Transverse colon (tissue), 4 donors: ENCODE data around the gene TDRD3. TPM values are rescaled to one million over a fixed set of nuclear protein-coding genes. Genes with fewer than 3 reads are reported as not detected.
"Not testable (repeated sequence)": the region's sequence is repeated elsewhere in the genome, so short reads cannot be mapped to it uniquely, and the experiment has no call there.

Experiments used
- DNase-seq: peaks from one replicate; pipeline ENCODE4 v3.0.0-alpha.2; 2019
- H3K27ac ChIP-seq, 4 donors: fragments of 200-600 bp; sonication (generic); 2 replicates each; pipeline ENCODE4 v1.5.1; 2016 to 2018; ENCODE audit warnings: inconsistent platforms in 4 of 4
- H3K27me3 ChIP-seq: fragments of 200-600 bp; sonication (generic); 2 replicates; pipeline ENCODE4 v1.5.1; 2017; ENCODE audit warnings: inconsistent platforms
- H3K36me3 ChIP-seq, 4 donors: fragments of 200-600 bp; sonication (generic); 2 replicates each; pipeline ENCODE4 v1.5.1; 2017 to 2019; ENCODE audit warnings: inconsistent platforms in 4 of 4
- H3K4me1 ChIP-seq, 4 donors: fragments of 200-600 bp; sonication (generic); 2 replicates each; pipeline ENCODE4 v1.5.1; 2017 to 2020; ENCODE audit warnings: inconsistent platforms in 4 of 4
- H3K4me3 ChIP-seq, 4 donors: fragments of 200-600 bp; sonication (generic); 1 replicate in 1 of 4; 2 replicates in 3 of 4; pipeline versions ENCODE4 v1.5.1 to v1.6.1; 2017 to 2019; ENCODE audit warnings: inconsistent platforms in 4 of 4
- H3K9me3 ChIP-seq, 2 donors: fragments of 200-600 bp; sonication (generic); 2 replicates each; pipeline ENCODE4 v1.5.1; 2017 to 2019; ENCODE audit warnings: inconsistent platforms in 2 of 2
- CTCF ChIP-seq, 5 experiments: fragments of 200-600 bp in 3 of 5; fragments of 450-650 bp in 2 of 5; sonication (generic) in 3 of 5; IDR thresholded peaks; 1 replicate in 2 of 5; 2 replicates in 3 of 5; pipeline ENCODE4 v1.5.1; 2016 to 2017; ENCODE audit warnings: antibody characterized with exemption in 5 of 5, inconsistent platforms in 3 of 5, mild to moderate bottlenecking in 2 of 5, moderate library complexity in 1 of 5
- EP300 ChIP-seq: sonication (generic); formaldehyde crosslinking; IDR thresholded peaks from one replicate; pipeline ENCODE4 v1.6.1; 2017; ENCODE audit warnings: antibody characterized with exemption, low read depth
- POLR2A ChIP-seq: fragments of 450-650 bp; IDR thresholded peaks from one replicate; pipeline ENCODE4 v1.6.1; 2016; ENCODE audit warnings: antibody characterized with exemption, mild to moderate bottlenecking, moderate library complexity
- POLR2AphosphoS5 ChIP-seq, 3 donors: sonication (generic); formaldehyde crosslinking; IDR thresholded peaks; one replicate each; pipeline ENCODE4 v1.6.1; 2016; ENCODE audit warnings: antibody characterized with exemption in 3 of 3
- WGBS, 2 donors: methylation state at CpG; one replicate each; pipeline ENCODE4 v1.1.5; 2018; ENCODE audit warnings: low coverage in 1 of 2; 5-methylcytosine and 5-hydroxymethylcytosine counted together
- in situ Hi-C, 4 donors: fragments of 200-750 bp; cut with MboI; loops; one replicate each; pipeline versions ENCODE4 v1.15.0 to v1.15.1; 2017; ENCODE audit warnings: low sequenced_read_pairs in 3 of 4, low pct_ligation_motif_present in 1 of 4, low pct_unique_long_range_greater_than_20kb in 1 of 4
- intact Hi-C: fragments of 100-400 bp; cut with DNase I; formaldehyde crosslinking; loops from one replicate; pipeline ENCODE4 v1.15.1; 2023; ENCODE audit warnings: low total_unique reads
- total RNA-seq, 4 donors: library from RNA; depleted of rRNA; stranded (reverse); fragments of >200 nt; gene quantifications; one replicate each; pipeline ENCODE4 v1.1.0, GENCODE V29; 2016

TDRD3 gene
- total RNA-seq, 4 donors from 2014 or later: 20.9 to 73.4 (median 33.9) TPM

DNA sequence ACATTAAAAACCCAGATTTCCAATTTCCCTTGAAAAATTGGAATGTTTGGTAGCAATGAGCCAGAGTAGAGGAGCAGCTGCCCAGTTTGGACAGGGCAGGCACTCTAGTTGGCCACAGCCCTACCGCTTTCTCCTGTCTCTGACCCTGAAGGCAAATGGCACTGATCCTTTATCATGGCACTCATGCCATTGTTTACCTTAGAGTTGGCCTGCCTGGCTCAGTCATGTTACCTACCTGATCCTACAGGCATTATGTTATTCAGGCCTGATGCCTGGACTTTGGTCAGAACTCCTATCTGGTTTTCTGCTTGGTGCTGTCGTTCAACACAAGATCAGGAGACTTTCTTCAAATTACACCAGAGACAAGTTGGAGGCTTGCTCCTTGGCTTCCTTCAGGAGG is 24.9 kb upstream of the TDRD3 start:
- Histone ChIP-seq H3K27ac (no peak overlapping the region), H3K4me1 (no peaks in the 10 kb centered on the region), H3K4me3 (no peak overlapping the region), H3K9me3 (no peaks in the 10 kb centered on the region), H3K27me3 (no peaks in the 10 kb centered on the region), H3K36me3 (no peaks in the 10 kb centered on the region)
- in situ Hi-C loops: no loop called here
- no peak for DNase-seq
- no peak for TF ChIP-seq POLR2A
- no peak for TF ChIP-seq POLR2AphosphoS5 (IDR thresholded peaks at IDR 0.05)
- no peak for TF ChIP-seq CTCF (IDR thresholded peaks at IDR 0.05)
- no peak for TF ChIP-seq EP300
- intact Hi-C loops: no loop called here
- WGBS, 2 donors: 85% methylated on average over 2 of the region's 2 CpGs; no CpG with 5 or more reads in 1 of the 2 donors

GRCh38 chr13:60379282-60379681 is 17.7 kb upstream of the TDRD3 start:
- WGBS, 2 donors: 79 to 84% methylated on average over 3 of the region's 3 CpGs
- not testable (repeated sequence) for H3K27me3 ChIP-seq

GRCh38 chr13:60379837-60380565 is 17.0 kb upstream of the TDRD3 start:
- Histone ChIP-seq H3K36me3 (no peaks in the 10 kb centered on the region), H3K4me1 (no peaks in the 10 kb centered on the region), H3K27ac (no peak overlapping the region), H3K4me3 (no peak overlapping the region), H3K9me3 (no peaks in the 10 kb centered on the region), H3K27me3 (no peaks in the 10 kb centered on the region)
- WGBS, 2 donors: 76 to 81% methylated on average over 2 to 3 of the region's 3 CpGs
- DNase-seq: no peak
- in situ Hi-C loops: loop anchor here in 1 of 4 donors (25.0 kb wide), 1 partner anchor 218 kb away; the partner anchor contains the start of gene DIAPH3
- TF ChIP-seq POLR2AphosphoS5 (IDR thresholded peaks at IDR 0.05) (no peak), EP300 (no peak), POLR2A (no peak), CTCF (IDR thresholded peaks at IDR 0.05) (no peak)
- intact Hi-C loops: no loop called here

More at GRCh38 chr13:60379282-60379681, 17.7 kb upstream of the TDRD3 start:
- intact Hi-C loops, H3K9me3 ChIP-seq, H3K4me1 ChIP-seq, H3K4me3 ChIP-seq, H3K27ac ChIP-seq, H3K36me3 ChIP-seq, DNase-seq: not testable (repeated sequence)
- in situ Hi-C loops: loop anchor here in 1 of 4 donors (25.0 kb wide), 1 partner anchor 217 kb away; the partner anchor contains the start of gene DIAPH3

DNA sequence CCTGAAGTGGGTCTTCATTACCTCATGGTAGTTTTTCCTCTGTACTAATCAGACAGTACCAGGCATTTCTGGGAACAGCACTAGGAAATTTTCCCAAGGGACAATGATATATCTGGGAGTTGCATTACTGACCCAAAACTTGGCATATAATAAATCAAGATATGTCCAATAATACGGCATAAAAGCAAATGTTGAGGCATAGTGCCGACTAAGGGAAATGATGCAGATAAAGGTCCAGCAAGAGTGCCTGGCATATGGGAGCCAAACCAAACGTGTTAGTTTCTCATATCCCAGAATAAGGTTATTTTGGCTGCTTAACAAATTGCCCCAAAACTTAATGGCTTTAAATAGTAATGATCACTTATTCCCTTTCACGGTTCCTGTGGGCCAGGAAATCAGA is 12.1 kb upstream of the TDRD3 start:
- intact Hi-C loops (no loop called here), in situ Hi-C loops (loop anchor here in 1 of 4 donors (25.0 kb wide), 1 partner anchor 223 kb away; the partner anchor contains the start of gene DIAPH3)
- WGBS, 2 donors: 74 to 83% methylated on average over 4 of the region's 4 CpGs

More for the DNA sequence above, 12.1 kb upstream of the TDRD3 start:
- H3K4me1 ChIP-seq: no peaks in the 10 kb centered on the region
- no peak overlapping the region for H3K4me3 ChIP-seq
- no peaks in the 10 kb centered on the region for H3K9me3 ChIP-seq
- H3K36me3 ChIP-seq: no peaks in the 10 kb centered on the region
- no peak overlapping the region for H3K27ac ChIP-seq
- DNase-seq: no peak
- no peak for TF ChIP-seq EP300
- TF ChIP-seq POLR2AphosphoS5 (IDR thresholded peaks at IDR 0.05): no peak
- no peak for TF ChIP-seq POLR2A
- no peak for TF ChIP-seq CTCF (IDR thresholded peaks at IDR 0.05)
- H3K27me3 ChIP-seq: no peaks in the 10 kb centered on the region
